Prostate gland (tissue), 2 donors: ENCODE measurements around the gene DNM3.

ENCODE experiments used
- POLR2A ChIP-seq: fragments of 450-650 bp; IDR thresholded peaks from one replicate; pipeline ENCODE4 v1.6.1; 2016; ENCODE audit warnings: antibody characterized with exemption, mild to moderate bottlenecking
- TF ChIP-seq, protein P1 (sequence below), 4 experiments: fragments of 200-600 bp in 2 of 4; fragments of 450-650 bp in 2 of 4; sonication (generic) in 2 of 4; IDR thresholded peaks; 1 replicate in 3 of 4; 2 replicates in 1 of 4; pipeline ENCODE4 v1.5.1; 2016 to 2019; ENCODE audit warnings: antibody characterized with exemption in 4 of 4, mild to moderate bottlenecking in 2 of 4, moderate library complexity in 2 of 4

DNA sequence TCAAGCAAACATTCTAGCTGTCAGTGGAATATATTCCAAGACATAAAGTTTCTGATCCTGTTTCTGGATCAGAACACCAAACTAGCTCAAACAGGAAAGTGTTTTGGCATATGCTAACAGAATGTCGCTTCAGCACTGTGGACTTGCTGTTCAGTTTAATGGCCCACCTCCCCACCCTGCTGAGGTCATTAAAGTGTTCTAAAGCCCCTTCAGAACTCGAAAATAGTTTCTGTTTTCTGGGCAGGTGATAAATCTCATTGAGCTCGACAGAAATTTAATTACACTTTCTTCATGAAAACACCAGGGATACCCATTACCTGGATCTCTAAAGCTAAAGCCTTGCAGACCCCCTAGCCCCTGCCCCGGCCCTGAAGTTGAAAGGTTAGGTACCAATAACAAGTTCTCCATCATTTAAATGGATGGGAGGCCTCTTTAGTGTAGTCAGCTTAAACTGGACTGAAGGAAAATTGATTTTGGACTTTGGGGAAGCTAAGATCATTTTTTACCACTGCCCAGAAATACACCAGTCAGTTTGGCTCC, 575.3 kb downstream of the DNM3 start:
- TF ChIP-seq, protein P1, sequence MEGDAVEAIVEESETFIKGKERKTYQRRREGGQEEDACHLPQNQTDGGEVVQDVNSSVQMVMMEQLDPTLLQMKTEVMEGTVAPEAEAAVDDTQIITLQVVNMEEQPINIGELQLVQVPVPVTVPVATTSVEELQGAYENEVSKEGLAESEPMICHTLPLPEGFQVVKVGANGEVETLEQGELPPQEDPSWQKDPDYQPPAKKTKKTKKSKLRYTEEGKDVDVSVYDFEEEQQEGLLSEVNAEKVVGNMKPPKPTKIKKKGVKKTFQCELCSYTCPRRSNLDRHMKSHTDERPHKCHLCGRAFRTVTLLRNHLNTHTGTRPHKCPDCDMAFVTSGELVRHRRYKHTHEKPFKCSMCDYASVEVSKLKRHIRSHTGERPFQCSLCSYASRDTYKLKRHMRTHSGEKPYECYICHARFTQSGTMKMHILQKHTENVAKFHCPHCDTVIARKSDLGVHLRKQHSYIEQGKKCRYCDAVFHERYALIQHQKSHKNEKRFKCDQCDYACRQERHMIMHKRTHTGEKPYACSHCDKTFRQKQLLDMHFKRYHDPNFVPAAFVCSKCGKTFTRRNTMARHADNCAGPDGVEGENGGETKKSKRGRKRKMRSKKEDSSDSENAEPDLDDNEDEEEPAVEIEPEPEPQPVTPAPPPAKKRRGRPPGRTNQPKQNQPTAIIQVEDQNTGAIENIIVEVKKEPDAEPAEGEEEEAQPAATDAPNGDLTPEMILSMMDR (IDR thresholded peaks at IDR 0.05) = no peak
- no peak for TF ChIP-seq POLR2A
